Central memory CD4-positive, alpha-beta T cell (primary cell): ENCODE results near the gene SPATA2L.
"Not testable (repeated sequence)": the region's sequence is repeated elsewhere in the genome, so short reads cannot be mapped to it uniquely, and the experiment has no call there.

Experiments
- DNase-seq: peaks from one replicate; pipeline ENCODE4 v3.0.0; 2022

SPATA2L gene

DNA sequence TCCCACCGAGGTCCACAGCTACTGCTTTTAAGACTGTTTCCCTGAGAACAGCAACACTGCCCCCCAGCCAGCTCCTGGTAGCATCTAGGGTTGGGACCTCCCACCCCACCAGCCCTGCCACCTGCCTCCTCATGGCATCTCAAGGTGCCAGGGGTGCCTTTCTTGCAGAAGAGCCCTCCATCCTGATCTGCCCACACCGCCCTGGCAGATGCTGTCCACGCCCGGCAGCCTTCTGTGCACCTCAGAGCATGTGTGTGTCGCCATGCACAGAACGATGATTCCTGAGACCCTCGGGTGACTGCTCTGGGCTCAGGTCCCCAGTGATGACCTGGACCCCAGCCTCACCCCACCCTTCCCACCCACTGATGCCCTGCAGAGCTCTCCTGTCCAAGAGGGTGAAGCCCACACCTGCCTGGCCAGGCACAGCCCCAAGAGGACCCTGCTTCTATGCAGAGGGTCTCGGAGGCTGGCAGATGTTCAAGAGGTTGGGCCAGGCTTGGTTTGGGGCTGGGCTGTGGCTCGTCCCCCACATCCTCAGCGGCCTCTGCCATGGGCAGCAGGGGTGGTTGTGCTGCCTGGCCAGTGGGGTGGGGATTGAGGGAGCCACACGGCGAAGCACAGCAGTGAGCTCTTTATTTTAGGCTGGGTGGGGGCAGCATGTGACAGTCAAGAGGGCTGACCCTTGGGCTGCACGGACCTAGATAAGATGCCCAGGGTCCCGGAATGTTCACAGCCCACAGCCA, 5.2 kb upstream of the SPATA2L start:
- no peak for DNase-seq

DNA sequence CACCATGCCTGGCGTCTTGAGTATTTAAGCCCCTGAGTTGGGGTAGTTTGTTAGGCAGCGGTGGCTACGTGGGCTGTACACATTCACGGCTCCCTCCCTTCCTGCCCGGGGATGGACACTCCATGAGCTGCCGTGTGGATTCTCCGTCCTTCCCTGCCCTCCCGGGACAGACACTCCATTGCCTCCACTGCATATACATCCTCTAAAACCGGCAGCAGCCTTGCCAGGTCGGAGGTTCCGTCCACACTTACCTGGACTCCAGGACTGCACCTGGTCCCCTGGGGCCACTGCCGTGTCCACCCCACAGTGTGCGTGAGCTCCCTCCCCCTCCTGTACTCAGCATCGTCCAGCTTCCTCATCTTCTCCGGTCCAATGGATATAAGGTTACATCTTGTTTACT, 3.5 kb upstream of the SPATA2L start:
- DNase-seq, result no peak

DNA sequence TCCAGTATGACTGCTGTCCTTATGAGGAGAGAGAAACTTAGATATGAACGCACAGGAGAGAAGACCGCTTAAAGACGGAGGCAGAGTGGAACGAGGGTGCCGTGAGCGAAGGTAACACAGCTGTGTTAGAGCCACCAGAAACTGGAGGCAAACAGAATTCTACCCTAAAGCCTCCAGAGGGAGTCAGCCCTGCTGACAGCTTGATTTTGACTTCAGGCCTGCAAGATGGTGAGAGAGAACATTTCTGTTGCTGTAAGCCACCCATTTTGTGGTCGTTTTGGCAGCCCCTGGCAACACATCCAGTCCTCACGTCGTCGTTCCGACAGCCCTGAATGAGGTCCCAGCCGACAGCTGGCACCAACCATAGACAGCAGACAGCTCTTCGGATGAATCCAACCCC, 2.8 kb upstream of the SPATA2L start:
- no peak for DNase-seq

DNA sequence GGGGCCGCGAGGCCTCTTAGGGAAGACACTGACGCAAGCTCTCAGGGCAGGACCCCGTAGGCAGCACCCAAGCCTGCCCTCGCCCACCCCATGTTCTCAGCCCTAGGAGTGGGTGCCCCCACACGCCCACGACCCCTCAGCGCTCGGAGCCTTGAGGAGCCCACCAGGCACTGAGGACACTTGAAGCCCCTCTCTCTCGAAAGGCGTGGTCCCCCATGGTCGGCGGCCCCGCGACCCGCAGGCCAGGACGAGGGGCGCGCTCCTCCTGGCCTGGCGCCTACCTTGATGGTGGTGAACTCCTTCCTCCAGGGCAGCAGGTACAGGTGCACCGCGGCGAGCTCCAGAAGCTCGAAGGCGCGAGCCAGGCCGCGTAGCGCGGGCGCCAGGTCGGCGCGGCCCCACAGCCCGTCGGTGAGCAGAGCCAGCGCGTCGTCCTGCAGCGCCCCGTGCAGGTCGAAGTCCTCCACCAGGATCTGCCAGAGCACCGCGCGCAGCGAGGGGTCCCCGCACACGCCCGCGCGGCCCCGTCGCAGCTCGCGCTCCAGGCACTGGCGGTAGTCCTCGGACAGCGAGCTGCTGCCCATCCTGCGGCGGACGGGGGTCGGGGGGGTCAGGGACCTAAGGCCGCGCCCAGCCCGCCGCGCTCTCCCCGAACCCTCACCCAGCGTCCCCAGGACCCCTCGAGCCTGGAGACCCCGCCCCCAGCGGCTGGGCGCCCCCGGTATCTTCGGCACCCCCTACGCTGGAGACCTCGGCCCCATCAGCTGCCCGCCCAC, 668 bp downstream of the SPATA2L start:
- peak; percentile 62 for DNase-seq

DNA sequence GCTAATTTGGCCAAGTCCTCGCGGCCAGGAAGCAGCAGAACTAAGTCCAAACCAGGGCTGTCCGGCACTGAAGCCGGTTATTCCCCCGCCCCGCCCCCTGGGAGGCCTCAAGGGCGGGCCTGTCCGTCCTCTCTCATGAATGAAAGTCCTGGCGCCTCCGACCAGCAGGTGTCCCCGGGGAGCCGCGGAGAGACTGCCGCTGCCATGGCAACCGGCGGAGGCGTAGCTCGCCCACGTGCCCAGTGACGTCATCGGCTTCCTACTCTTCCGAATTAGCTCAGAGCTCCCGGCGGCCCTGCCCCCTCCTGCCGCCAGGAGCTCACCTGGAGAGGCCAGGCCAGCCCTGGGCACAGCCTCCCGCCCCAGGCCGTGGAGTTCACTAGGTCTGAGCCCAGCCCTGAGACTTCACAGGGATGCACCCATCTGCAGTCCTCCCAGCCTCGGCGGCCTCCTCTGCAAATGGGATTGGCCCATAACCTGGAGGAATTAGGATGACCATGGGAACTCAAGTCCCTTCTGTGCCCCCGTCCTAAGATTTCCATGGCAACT, 1.3 kb downstream of the SPATA2L start:
- DNase-seq, result peak; percentile 94

DNA sequence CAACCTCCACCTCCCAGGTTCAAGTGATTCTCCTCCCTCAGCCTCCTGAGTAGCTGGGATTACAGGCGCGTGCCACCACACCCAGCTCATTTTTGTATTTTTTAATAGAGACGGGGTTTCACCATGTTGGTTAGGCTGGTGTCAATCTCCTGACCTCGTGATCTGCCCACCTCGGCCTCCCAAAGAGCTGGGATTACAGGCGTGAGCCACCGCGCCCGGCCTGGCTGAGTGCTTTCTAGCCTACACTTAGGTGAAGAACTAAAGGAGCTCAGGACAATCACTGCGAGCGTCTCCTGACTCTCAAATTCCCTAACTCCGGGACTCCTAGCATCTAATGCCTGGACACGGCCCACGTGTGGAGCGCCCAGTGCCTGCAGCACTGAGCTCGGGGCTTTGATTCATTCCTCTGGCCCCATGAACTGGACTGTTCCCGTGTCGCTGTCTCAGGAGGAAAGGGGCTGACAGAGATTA, 1.8 kb downstream of the SPATA2L start:
- DNase-seq, result not testable (repeated sequence)

DNA sequence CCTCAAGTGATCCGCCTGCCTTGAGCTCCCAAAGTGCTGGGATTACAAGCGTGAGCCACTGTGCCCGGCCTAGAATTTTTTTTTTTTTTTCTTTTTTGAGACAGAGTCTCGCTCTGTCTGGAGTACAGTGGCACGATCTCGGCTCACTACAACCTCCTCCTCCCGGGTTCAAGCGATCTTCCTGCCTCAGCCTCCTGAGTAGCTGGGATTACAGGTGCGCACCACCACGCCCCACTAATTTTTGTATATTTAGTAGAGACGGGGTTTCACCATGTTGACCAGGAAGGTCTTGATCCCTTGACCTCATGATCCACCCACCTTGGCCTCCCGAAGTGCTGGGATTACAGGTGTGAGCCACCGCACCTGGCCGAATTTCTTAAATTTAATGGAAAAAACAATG, 2.8 kb downstream of the SPATA2L start:
- not testable (repeated sequence) for DNase-seq

DNA sequence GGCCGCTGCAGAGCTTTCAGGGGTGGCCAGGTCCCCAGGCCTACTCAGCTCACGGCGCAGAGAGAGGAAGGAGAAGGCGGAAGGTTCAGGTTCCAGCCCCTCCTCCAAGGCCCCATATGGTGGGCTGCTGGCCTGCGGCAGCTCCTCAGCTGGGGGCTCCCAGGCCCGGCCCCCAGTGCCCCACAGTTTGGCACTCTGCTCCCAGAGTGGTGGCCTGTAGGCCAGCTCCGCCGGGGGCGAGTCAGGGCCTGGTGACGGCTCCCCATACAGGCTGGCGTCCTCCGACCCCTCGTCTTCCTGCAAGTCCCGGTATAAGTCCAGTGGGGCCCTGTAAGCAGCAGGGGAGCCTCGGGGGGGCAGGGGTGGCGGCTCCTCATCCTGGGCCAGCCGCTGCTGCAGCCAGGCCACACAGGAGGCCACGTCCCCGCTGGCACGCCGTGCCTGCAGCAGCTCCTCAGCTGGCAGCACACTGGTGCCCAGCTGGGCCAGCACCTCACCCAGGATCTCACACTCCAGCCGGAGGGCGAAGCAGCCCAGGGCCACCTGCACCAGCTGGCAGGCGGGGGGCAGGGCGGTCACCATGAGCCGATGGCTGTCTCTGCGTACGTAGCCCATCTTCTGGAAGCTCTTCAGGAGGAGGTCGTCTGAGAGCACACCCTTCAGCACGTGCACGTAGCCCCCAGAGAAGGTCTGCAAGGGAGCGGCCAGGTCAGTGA, 3.7 kb downstream of the SPATA2L start:
- DNase-seq, result no peak

DNA sequence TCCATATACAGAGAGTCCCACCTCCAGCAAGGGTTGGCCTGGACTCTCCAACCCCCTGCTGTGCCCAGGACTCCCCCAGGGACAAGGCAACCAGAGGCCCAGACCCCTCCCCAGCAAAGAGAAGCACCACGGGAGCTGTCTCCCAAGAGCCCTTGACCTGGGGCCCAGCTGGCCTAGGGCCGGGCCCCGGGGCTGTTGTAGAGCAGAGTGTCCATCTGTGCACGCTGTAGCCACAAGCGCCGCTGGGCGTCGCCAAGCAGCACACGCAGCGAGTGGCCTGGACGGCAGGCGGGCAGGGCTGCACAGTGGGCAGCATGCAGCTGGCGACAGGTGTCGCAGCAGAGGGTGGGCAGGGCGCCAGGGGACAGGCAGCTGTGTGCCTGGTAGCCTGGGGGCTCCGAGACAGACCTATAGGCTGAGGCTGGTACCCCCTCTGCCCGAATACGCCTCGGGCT, 4.3 kb downstream of the SPATA2L start:
- DNase-seq, result no peak

DNA sequence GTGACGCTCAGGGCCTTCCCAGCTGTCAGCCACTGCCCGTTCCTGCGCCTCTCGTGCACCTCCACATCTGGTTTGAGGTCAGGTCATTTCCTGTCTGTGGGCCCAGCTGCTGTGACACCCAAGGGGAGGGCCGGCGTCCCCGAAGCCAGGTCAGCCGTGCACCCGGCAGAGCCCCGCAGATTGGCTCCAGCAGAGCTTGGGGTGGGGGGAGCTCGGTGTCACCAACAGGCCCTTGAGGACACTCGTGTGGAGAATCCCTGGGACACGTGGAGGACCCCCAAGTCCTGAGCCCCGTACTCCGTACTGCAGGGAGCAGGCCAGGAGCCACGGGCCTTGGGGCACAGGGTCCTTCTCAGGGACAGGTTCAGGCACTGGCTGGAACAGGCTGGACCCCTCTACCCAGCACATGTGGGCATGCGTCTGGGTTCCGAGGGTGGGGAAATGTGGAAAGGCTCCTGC, 4.8 kb downstream of the SPATA2L start:
- DNase-seq, result peak; percentile 29

DNA sequence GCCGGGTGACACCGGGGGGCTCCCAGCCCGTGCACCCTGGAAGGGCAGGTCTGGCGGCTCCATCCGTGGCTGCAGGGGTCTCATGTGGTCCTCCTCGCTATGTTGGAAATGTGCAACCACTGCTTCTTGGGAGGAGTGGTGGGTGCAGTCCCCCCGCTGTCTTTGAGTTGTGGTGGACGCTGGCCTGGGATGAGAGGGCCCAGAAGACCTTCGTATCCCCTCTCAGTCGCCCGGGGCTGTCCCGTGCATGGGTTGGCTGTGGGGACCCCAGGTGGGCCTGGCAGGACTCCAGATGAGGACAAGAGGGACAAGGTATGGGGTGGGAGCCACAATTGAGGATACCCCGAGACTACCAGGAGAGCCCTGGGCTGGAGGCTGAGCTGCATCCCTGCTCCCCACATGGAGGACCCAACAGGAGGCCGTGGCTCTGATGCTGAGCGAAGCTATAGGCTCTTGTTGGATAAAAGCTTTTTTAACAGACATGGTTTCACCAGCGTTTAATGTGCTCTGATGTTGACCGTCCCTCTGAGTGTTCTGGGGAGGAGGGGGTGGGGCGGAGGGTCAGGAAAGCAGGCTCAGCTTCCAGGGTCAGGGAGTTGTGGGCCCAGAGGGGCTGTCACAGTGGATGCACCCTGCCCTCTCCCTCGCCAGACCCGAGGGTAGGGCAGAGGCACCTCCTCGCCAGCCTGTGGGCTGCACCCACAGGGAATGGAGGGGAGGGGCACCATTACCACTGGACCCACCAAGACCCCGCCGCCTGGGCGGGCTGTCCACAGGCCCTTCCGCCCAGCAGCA, 5.4 kb downstream of the SPATA2L start:
- no peak for DNase-seq

DNA sequence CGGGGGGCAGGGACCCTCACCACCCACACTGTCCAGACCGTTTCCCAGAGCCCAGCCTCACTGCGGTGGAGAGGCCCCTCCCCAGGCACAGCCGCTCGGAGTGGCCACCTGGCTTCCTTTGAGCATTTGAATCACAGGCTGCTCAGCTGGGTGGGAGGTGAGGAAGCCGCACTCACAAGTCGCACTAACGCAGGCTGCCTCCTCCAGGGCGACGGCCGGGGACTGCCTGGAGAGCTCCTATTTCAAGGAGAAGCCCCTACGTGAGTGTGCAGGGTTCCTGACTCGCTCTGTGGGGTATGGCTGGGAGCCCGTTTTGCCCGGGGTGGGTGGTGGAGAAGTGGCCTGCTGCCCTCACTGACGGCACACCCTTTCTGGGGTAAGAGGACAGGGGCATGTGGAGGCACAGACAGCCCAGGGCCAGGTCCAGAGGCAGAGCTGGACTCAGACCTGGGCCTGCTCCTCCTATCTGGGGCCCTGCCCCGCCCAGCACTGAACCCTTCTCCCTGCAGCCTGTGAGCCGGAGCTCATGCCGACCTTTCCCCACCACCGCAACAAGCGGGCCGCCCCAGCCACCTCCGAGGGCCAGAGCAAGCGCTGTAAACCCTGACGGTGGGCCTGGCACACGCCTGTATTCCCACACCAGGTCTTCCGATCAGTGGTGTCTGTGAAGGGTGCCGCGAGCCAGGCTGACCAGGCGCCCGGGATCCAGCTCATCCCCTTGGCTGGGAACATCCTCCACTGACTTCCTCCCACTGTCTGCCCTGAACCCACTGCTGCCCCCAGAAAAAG, 6.2 kb downstream of the SPATA2L start:
- DNase-seq, result no peak

DNA sequence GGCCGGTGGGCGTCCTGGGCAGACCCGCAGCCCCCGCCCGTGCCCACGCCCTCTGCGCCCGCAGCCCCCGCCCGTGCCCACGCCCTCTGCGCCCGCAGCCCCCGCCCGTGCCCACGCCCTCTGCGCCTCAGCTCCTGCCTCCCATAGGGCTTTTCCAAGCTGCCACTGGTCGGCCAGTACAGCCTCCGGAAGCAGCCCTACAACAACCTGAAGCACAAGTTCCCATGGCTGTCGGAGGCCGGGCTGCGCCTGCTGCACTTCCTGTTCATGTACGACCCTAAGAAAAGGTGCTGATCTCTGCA, 6.8 kb downstream of the SPATA2L start:
- DNase-seq, result not testable (repeated sequence)

DNA sequence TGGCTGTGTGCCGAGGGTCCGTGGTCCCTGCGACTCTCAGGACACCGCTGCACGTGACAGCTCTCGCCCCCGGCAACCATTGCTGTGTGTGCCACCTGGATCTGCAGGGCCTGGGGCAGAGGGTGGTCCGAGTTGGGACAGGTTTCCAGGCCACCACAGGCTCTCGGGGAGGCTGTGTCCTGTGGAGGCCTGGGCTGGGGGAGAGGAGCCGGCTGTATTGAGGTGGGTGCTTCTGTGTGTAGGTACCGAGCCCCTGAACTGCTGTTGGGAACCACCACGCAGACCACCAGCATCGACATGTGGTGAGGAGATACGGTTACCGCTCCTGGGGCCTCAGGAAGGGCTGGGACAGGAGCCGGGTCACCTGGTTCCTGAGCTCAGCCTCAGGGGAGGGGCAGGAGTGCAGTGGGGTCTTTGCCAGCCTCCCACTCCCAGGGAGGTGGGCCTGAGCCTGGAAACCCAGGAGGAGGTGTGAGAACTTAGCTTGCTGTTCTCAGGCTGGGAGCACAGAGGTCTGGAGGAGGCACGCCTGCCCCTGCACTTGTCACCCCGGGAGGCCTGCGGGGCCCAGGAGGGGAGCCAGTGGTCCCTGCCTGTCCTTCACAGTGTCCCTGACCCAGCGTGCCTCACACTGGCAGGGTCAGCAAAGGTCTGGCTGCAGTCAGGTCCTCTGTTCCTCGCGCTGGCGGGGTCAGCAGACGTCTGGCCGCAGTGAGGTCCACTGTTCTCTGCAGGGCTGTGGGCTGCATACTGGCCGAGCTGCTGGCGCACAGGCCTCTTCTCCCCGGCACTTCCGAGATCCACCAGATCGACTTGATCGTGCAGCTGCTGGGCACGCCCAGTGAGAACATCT, 7.3 kb downstream of the SPATA2L start:
- no peak for DNase-seq

DNA sequence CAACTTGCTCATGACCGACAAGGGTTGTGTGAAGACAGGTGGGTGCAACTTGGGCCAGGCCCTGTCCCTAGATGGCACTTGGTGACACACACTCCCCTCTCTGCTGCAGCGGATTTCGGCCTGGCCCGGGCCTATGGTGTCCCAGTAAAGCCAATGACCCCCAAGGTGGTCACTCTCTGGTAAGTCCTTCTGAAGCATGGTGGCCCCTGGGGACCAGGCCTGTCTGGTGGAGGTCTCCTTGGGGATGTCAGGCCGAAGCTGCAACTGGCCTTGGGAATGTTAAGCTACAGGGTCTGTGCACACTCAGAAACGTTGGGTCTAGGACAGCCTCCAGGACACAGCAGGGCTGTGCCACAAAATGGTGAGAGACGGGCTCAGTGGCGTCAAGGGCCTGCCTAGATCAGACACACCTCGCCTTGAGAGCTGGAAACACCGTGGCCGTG, 8.2 kb downstream of the SPATA2L start:
- DNase-seq, result no peak

DNA sequence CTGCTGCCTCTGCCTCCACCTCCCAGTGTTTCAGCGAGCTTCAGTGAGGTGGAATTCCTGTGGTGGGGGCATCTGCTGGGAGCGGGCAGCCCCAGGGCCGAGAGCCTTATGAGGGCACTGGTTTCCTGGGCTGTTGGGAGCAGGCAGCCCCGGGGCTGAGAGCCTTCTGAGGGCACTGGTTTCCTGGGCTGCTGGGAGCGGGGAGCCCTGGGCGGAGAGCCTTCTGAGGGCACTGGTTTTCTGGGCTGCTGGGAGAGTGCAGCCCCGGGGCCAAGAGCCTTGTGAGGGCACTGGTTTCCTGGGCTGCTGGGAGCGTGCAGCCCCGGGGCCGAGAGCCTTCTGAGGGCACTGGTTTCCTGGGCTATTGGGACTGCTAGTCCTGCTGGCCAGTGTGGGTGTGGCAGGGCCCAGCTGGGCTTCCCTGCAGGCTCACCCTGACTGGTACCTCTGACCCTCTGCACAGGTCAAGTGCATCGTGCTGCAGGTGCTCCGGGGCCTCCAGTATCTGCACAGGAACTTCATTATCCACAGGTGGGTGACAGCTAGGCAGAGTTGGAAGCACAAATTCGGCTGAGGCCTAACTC, 9.4 kb downstream of the SPATA2L start:
- no peak for DNase-seq

DNA sequence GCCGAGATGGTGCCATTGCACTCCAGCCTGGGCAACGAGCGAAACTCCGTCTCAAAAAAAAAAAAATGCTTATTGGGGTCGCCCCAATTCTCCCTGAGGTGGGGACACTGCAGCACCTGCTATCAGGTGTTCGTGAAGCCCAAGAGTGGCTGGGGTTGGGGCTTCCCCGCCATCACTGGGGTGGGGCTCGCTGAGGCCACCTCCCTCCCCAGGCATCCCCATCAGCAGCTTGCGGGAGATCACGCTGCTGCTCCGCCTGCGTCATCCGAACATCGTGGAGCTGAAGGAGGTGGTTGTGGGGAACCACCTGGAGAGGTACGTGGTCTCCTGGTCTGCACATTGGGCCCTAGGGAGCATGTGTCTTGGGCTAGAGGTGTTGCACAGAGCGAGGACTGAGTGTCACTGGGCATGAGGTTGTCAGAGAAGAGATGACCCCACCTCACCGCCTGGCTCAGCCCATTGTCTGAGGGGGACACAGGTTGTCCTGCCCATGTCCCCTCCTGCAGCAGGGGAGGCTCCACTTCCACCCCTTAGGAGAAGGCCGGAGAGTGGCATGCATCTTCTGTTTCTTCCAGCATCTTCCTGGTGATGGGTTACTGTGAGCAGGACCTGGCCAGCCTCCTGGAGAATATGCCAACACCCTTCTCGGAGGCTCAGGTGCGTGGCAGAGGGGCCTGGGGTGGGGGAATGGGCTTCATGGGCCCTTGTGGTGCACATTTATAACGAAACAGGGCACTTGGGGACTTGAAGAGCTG, 10.1 kb downstream of the SPATA2L start:
- DNase-seq, result no peak

DNA sequence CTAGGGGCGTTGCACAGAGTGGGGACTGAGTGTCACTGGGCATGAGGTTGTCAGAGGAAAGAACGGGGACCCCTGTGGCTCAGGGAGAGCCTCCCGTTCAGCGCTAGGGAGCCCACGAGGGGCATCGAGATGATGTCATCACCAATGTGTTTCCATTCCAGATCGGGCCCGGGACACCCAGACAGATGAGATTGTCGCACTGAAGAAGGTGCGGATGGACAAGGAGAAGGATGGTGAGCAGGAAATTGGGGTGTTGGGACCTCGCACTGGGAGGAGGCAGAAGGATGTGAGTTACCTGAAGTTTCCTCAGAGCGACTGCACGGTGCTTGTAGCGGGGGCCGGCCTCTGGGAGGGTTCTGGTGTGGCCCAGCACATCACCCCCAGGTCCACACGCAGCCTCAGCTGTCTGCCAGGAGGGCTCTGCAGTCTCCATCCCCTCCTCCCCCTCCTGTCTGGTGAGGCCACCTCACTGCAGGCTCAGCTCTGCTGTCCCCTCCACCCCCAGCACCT, 11.1 kb downstream of the SPATA2L start:
- no peak for DNase-seq

DNA sequence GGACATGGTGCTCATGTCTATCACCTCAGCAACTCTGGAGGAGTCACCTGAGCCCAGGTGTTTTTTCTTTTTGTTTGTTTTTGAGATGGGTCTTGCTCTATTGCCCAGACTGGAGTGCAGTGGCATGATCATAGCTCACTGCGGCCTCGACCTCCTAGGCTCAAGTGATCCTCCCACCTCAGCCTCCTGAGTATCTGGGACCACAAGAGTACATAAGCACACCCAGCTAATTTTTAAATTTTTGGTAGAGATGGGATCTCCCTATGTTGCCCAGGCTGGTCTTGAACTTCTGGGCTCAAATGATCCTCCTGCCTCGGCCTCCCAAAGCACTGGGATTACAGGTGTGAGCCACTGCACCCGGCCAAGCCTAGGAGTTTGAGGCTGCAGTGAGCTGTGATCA, 11.9 kb downstream of the SPATA2L start:
- DNase-seq, result not testable (repeated sequence)
